K562 (cell line): ENCODE data around the gene DBNDD1.

Source experiments
- BACH1 ChIP-seq: fragments of 200-800 bp; sonication (Bioruptor generic); IDR thresholded peaks from 2 replicates; pipeline ENCODE4 v1.6.1; 2016; ENCODE audit warnings: missing genetic modification characterization, missing compliant biosample characterization
- CBX2 ChIP-seq: fragments of 200-600 bp; sonication (generic); IDR thresholded peaks from one replicate; pipeline ENCODE4 v1.6.1; 2012; ENCODE audit warnings: mild to moderate bottlenecking, low read length, inconsistent platforms; ENCODE audit not compliant: insufficient read depth, poor library complexity, severe bottlenecking
- CEBPB ChIP-seq: fragments of 450-650 bp; IDR thresholded peaks from 2 replicates; pipeline ENCODE4 v1.6.1; 2016; ENCODE audit warnings: missing genetic modification characterization, missing compliant biosample characterization
- EZH2 ChIP-seq: IDR thresholded peaks from 2 replicates; pipeline ENCODE4 v1.6.1; 2012; ENCODE audit warnings: low read depth, mild to moderate bottlenecking, inconsistent platforms, low read length, borderline replicate concordance
- POLR2A ChIP-seq: fragments of 450-650 bp; conservative IDR thresholded peaks from 2 replicates; pipeline ENCODE4 v1.6.1; 2016
- POLR2AphosphoS2 ChIP-seq: IDR thresholded peaks from 2 replicates; pipeline ENCODE4 v1.6.1; 2012; ENCODE audit warnings: low read length, improper control_type of control experiment
- RAD21 ChIP-seq, 2 experiments: fragments of 250-450 bp in 1 of 2; fragments of 450-650 bp in 1 of 2; sonication (Bioruptor Pico) in 1 of 2; formaldehyde crosslinking in 1 of 2; IDR thresholded peaks in 1 of 2; conservative IDR thresholded peaks in 1 of 2; 2 replicates each; pipeline versions ENCODE4 v1.4.0 to v1.8.0; 2020 to 2022; ENCODE audit warnings: mild to moderate bottlenecking in 2 of 2, moderate library complexity in 1 of 2
- RAD51 ChIP-seq: fragments of 450-650 bp; IDR thresholded peaks from 2 replicates; pipeline ENCODE4 v1.7.1; 2016; ENCODE audit warnings: low read depth, mild to moderate bottlenecking, borderline replicate concordance
- RCOR1 ChIP-seq, 2 experiments: IDR thresholded peaks; 2 replicates each; pipeline ENCODE4 v1.6.1; 2012; ENCODE audit warnings: low read depth in 2 of 2, low read length in 2 of 2, borderline replicate concordance in 1 of 2, improper control_type of control experiment in 1 of 2
- SIX5 ChIP-seq, 2 experiments: IDR thresholded peaks; 2 replicates each; pipeline ENCODE4 v1.6.1; 2011; ENCODE audit warnings: low read length in 2 of 2, borderline replicate concordance in 1 of 2, low read depth in 1 of 2, mild to moderate bottlenecking in 1 of 2, moderate library complexity in 1 of 2; ENCODE audit not compliant: insufficient read depth in 1 of 2
- YBX1 ChIP-seq: fragments of 450-650 bp; IDR thresholded peaks from 2 replicates; pipeline ENCODE4 v1.7.1; 2016; ENCODE audit warnings: mild to moderate bottlenecking
- ZNF134 ChIP-seq: fragments of 250-450 bp; sonication (Bioruptor Pico); conservative IDR thresholded peaks from 2 replicates; pipeline ENCODE4 v1.4.0; 2020
- TF ChIP-seq, protein P1 (sequence below), 3 experiments: IDR thresholded peaks in 2 of 3; conservative IDR thresholded peaks in 1 of 3; 2 replicates each; pipeline ENCODE4 v1.5.1; 2011 to 2012; ENCODE audit warnings: low read length in 3 of 3, mild to moderate bottlenecking in 3 of 3, control low read depth in 2 of 3, improper control_type of control experiment in 1 of 3, inconsistent platforms in 1 of 3, low read depth in 1 of 3, mixed read lengths in 1 of 3, moderate library complexity in 1 of 3; ENCODE audit not compliant: insufficient read depth in 2 of 3
- TF ChIP-seq, protein P2 (sequence below): fragments of 250-450 bp; sonication (Bioruptor Pico); IDR thresholded peaks from 2 replicates; pipeline ENCODE4 v1.5.0; 2021

DNA sequence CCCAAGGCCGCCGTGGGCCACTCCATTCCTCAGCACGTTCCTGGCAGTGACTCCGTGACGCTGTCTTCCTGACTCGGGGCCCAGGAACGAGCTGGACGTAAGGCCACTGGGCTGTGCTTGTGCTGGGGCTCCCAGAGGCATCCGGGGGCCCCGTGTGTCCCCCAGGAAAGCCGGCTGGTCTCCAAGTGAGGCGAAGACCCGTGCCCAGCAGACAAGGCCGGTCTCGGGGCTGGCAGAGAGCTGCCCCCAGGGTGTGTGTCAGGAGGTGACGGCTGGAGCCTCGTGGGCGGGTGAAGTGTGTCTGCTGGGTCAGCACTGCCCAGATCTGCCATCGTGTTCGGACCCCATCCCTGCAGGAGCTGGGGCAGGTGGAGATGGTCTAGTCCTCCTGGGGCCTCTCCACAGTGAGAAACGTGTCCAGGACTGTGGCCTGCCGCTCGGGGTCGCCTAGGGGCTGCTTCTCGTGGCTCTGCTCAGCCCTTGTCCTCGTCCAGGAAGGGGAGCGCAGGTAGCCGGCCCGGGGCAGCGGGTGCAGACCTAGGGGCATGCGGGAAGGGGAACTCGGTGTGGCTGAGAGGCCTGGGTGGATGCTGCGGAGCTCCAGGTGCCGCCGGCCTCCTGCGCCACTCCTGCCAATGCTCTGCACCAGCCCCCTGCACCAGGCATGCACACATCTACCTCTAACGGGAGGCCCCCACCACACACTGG is 13.1 kb downstream of the DBNDD1 start:
- TF ChIP-seq EZH2 (no peak), CBX2 (no peak), RAD21 (CRISPR knock-in tag; conservative IDR thresholded peaks at IDR 0.05 in 1 of 2, IDR thresholded peaks at IDR 0.05 in 1 of 2) (no peak), POLR2AphosphoS2 (no peak), YBX1 (no peak), BACH1 (tag) (no peak), RAD51 (no peak), POLR2A (no peak), ZNF134 (no peak), RCOR1 (IDR thresholded peaks at IDR 0.05; ENCODE audit: borderline replicate concordance in 1 of 2, low read depth in 2 of 2, low read length in 2 of 2) (no peak), CEBPB (no peak), SIX5 (IDR thresholded peaks at IDR 0.05; ENCODE audit: borderline replicate concordance in 1 of 2, insufficient read depth in 1 of 2, low read depth in 1 of 2, low read length in 2 of 2) (no peak)
- TF ChIP-seq, protein P1, sequence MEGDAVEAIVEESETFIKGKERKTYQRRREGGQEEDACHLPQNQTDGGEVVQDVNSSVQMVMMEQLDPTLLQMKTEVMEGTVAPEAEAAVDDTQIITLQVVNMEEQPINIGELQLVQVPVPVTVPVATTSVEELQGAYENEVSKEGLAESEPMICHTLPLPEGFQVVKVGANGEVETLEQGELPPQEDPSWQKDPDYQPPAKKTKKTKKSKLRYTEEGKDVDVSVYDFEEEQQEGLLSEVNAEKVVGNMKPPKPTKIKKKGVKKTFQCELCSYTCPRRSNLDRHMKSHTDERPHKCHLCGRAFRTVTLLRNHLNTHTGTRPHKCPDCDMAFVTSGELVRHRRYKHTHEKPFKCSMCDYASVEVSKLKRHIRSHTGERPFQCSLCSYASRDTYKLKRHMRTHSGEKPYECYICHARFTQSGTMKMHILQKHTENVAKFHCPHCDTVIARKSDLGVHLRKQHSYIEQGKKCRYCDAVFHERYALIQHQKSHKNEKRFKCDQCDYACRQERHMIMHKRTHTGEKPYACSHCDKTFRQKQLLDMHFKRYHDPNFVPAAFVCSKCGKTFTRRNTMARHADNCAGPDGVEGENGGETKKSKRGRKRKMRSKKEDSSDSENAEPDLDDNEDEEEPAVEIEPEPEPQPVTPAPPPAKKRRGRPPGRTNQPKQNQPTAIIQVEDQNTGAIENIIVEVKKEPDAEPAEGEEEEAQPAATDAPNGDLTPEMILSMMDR (IDR thresholded peaks at IDR 0.05 in 2 of 3, conservative IDR thresholded peaks at IDR 0.05 in 1 of 3; ENCODE audit: insufficient read depth in 2 of 3, low read depth in 1 of 3, low read length in 3 of 3) = no peak
- TF ChIP-seq, protein P2, sequence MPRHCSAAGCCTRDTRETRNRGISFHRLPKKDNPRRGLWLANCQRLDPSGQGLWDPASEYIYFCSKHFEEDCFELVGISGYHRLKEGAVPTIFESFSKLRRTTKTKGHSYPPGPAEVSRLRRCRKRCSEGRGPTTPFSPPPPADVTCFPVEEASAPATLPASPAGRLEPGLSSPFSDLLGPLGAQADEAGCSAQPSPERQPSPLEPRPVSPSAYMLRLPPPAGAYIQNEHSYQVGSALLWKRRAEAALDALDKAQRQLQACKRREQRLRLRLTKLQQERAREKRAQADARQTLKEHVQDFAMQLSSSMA = no peak
